ENCODE results near the gene SLX4.
"Not testable (repeated sequence)": the region's sequence is repeated elsewhere in the genome, so short reads cannot be mapped to it uniquely, and the experiment has no call there.

SLX4 gene, protein sequence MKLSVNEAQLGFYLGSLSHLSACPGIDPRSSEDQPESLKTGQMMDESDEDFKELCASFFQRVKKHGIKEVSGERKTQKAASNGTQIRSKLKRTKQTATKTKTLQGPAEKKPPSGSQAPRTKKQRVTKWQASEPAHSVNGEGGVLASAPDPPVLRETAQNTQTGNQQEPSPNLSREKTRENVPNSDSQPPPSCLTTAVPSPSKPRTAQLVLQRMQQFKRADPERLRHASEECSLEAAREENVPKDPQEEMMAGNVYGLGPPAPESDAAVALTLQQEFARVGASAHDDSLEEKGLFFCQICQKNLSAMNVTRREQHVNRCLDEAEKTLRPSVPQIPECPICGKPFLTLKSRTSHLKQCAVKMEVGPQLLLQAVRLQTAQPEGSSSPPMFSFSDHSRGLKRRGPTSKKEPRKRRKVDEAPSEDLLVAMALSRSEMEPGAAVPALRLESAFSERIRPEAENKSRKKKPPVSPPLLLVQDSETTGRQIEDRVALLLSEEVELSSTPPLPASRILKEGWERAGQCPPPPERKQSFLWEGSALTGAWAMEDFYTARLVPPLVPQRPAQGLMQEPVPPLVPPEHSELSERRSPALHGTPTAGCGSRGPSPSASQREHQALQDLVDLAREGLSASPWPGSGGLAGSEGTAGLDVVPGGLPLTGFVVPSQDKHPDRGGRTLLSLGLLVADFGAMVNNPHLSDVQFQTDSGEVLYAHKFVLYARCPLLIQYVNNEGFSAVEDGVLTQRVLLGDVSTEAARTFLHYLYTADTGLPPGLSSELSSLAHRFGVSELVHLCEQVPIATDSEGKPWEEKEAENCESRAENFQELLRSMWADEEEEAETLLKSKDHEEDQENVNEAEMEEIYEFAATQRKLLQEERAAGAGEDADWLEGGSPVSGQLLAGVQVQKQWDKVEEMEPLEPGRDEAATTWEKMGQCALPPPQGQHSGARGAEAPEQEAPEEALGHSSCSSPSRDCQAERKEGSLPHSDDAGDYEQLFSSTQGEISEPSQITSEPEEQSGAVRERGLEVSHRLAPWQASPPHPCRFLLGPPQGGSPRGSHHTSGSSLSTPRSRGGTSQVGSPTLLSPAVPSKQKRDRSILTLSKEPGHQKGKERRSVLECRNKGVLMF (N-terminal part only)

DNA sequence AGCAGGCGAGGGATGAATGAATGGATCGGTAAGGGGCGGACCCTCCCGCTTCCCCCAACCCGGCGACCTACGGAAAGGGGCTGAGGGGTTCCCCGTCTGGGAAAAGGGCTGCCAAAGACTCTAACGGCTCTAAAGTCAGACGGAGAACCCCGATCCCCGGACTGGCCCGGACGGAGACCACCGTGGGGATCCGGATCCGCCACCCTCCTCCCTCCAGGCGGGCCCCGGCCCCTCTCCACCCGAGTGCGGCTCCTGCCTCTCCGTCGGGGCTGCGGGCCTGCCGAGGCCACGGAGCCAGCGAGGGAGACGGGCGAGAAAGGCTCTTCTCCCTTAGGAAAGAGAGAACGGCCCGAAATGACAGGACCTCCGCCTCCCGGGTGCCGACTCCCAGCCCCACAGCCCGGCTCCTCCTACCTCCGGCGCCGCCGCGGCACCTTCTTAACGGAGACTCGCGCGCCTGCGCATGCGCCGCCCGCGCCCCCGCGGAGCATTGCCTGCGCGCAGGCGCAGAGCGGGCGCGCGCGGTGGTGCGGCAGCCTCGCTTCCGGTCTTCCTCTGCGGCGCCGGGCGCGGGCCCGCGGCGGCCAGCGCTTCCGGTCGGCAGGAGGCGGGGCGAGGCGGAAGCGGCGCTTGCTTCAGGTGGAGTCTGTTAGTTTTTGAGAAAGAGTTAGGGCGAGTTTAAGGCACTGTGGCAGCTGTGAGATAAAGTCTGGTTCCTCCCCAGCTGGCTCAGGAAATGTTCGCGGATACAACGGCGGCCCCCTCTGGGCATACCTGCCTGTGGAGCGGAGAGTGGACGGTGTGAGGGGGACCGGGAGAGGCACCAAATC, at the start of gene SLX4:
SLX4 (minus strand) TSS at position 461 of the 830 bp plus-strand sequence. CDS start 2,642 bp downstream, outside the sequence.
- peak; percentile 96 for DNase-seq (ENCODE audit: low read depth)
- H3K4me3 ChIP-seq (ENCODE audit: low read depth, low read length): peak within 1 kb of the TSS; percentile 75
- TF ChIP-seq, protein P1, sequence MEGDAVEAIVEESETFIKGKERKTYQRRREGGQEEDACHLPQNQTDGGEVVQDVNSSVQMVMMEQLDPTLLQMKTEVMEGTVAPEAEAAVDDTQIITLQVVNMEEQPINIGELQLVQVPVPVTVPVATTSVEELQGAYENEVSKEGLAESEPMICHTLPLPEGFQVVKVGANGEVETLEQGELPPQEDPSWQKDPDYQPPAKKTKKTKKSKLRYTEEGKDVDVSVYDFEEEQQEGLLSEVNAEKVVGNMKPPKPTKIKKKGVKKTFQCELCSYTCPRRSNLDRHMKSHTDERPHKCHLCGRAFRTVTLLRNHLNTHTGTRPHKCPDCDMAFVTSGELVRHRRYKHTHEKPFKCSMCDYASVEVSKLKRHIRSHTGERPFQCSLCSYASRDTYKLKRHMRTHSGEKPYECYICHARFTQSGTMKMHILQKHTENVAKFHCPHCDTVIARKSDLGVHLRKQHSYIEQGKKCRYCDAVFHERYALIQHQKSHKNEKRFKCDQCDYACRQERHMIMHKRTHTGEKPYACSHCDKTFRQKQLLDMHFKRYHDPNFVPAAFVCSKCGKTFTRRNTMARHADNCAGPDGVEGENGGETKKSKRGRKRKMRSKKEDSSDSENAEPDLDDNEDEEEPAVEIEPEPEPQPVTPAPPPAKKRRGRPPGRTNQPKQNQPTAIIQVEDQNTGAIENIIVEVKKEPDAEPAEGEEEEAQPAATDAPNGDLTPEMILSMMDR (IDR thresholded peaks at IDR 0.05; ENCODE audit: insufficient read depth, low read depth, low read length, missing control alignments): no peak

DNA sequence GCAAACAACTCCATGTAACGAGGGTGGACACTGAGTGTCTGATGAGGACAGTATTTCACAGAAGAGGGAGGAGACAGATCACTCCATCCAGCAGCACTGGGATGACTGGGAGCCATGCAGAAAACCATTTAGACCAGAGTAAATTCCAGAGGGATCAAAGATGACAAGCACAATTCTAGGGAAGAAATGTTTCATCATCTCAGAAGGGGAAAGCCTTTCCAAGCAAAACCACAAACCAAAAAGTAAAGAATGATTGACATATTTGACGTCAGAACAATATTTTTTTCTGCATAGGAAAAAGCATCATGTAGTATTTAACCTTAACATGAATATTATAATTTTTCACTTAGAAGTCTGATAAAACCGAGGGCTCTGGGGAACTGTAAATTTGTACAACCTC, 47.8 kb upstream of the SLX4 start:
- TF ChIP-seq, protein P1 (IDR thresholded peaks at IDR 0.05; ENCODE audit: insufficient read depth, low read depth, low read length, missing control alignments): no peak
- no peak overlapping the region for H3K4me3 ChIP-seq (ENCODE audit: low read depth, low read length)
- no peak for DNase-seq (ENCODE audit: low read depth)

DNA sequence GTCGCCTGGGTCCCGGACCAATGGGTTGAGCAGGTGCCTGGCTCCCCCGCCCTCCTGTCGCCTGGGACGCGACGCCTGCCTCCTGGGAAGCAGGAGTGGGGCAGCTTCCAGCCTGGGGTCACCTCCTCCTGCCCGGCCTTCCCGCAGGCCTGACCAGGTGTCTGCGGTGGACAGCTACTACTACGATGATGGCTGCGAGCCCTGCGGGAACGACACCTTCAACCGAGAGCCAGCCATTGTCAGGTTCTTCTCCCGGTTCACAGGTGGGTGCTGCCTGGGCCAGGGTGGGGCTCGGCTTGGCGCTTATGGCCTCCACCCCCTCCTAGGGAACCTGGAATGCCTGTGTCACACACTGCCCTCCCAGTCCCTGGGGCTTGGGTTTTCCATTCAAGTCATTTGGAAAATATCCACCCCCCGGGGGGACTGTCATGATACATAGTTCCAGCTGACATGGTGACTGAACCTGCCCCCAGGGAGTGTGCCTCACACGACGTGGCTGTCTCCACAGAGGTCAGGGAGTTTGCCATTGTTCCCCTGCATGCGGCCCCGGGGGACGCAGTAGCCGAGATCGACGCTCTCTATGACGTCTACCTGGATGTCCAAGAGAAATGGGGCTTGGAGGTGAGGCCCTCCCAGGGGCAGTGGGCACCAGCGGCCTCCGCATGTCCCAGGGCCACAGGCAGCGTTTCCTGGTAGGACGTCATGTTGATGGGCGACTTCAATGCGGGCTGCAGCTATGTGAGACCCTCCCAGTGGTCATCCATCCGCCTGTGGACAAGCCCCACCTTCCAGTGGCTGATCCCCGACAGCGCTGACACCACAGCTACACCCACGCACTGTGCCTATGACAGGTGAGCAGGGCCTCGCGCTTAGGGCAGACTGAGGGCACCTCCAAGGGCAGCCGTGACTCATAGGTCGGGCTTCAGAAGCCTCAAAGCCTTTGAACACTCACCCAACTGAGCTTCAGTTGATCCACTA, 45.4 kb upstream of the SLX4 start:
- peak; percentile 0 for DNase-seq (ENCODE audit: low read depth)
- TF ChIP-seq, protein P1 (IDR thresholded peaks at IDR 0.05; ENCODE audit: insufficient read depth, low read depth, low read length, missing control alignments): no peak
- no peak overlapping the region for H3K4me3 ChIP-seq (ENCODE audit: low read depth, low read length)

DNA sequence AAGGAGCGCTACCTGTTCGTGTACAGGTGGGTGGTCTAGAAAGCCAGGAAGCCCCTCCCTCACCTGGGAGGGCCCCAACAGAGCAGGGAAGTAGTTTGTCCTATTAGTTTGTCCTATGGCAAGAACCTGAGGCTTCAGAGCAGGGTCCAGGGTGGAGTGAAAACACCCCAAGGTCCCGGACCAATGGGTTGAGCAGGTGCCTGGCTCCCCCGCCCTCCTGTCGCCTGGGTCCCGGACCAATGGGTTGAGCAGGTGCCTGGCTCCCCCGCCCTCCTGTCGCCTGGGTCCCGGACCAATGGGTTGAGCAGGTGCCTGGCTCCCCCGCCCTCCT, 44.7 kb upstream of the SLX4 start:
- DNase-seq (ENCODE audit: low read depth): peak; percentile 0
- not testable (repeated sequence) for H3K4me3 ChIP-seq (ENCODE audit: low read depth, low read length)

DNA sequence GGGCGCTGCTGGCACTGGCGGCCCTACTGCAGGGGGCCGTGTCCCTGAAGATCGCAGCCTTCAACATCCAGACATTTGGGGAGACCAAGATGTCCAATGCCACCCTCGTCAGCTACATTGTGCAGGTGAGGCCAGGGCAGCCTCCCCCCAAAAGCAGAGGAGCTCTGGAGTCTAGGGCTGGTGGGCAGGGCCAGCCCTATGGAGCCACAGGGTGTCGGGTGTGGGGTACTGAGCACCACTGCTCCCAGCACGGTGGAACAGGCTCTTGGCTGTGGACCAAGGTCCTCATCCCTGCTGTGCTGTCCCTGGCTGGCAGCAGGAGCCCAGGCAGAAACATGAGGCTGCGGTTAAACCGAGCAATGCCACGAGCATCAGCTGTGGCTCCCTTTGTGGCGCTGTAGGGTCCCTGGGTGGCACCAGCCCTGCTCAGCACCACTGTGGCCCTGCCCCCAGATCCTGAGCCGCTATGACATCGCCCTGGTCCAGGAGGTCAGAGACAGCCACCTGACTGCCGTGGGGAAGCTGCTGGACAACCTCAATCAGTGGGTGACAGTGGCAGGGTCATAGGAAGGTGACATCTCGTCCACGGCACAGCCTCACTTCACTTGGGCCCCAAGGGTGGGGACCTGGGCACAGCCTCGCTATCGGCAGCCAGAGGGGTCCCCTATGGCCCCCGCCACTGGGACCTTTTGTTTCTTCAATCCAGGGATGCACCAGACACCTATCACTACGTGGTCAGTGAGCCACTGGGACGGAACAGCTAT, 44.2 kb upstream of the SLX4 start:
- TF ChIP-seq, protein P1 (IDR thresholded peaks at IDR 0.05; ENCODE audit: insufficient read depth, low read depth, low read length, missing control alignments): no peak
- peak; percentile 1 for DNase-seq (ENCODE audit: low read depth)

DNA sequence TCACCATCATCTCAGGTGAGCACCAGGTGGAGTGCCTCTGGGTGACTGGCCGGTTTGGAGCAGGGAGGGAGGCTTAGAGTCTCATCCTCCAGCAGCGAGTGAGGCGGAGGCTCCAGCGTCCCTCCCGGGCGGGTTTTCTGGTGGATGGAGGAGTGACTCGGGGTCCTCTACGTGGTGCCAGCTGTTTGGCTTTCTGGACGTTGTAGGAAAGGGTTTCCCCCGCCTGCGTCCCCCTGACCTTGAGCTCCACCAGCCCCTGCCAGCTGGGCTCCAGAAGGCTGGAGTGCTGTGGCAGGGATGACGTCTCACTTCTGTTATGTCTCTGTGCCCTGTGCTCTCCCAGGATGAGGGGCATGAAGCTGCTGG, 43.6 kb upstream of the SLX4 start:
- H3K4me3 ChIP-seq (ENCODE audit: low read depth, low read length): no peak overlapping the region
- TF ChIP-seq, protein P1 (IDR thresholded peaks at IDR 0.05; ENCODE audit: insufficient read depth, low read depth, low read length, missing control alignments): no peak
- peak; percentile 0 for DNase-seq (ENCODE audit: low read depth)

More for the DNA sequence above, 44.2 kb upstream of the SLX4 start:
- no peak overlapping the region for H3K4me3 ChIP-seq (ENCODE audit: low read depth, low read length)
